Measurements from ENCODE around the gene ANKDD1A. TPM values are rescaled to one million over a fixed set of nuclear protein-coding genes. Genes with fewer than 3 reads are reported as not detected.
A peak's percentile ranks its signal among the peaks of the same experiment; 100 is the strongest.

Gene ANKDD1A
- total RNA-seq, 1 donor from 2014 or later: 3.8 TPM

DNA sequence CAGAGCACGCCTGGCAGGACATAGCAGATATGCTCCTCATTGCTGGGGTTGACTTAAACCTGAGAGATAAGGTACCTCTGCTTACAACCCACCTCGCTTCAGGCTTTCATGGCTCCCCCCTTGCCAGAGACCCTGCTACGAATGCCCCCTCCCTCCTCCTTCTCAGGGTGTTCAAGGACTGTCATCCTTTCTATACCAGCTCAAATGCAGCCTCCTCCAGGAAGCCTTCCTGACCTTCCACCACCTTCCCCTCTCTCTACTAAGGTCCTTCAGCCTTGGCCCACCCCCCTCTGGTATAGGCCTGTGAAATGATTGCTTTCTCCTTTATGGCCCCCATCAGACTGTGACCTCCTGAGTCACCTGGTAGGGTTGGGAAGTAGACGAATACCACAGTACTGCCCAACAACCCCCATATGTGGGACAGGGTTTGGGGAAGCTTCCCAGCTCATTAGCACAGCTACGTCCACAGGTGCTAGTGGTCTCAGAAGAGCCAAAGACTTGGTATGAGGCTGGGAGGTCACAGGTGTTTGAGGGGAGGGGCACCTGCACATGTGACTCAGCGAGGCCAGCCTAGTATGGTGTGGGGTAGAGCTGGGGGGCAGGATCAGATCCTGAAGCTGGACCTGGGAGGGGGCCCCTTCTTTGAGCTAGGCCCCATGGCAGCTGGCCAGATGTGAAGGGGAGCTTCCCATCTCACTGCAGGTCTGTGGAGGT lies 32.0 kb downstream of the ANKDD1A start:
- H3K4me3 Mint-ChIP-seq (ENCODE audit: unreplicated experiment): no peak overlapping the region
- H3K27ac Mint-ChIP-seq (ENCODE audit: unreplicated experiment): peak overlapping the region; percentile 4
- H3K36me3 Mint-ChIP-seq (ENCODE audit: low read depth): peaks cover 2% of the 10 kb centered on the region
- no peak for DNase-seq (ENCODE audit: low spot score)
- no peaks in the 10 kb centered on the region for H3K27me3 Mint-ChIP-seq (ENCODE audit: low read depth)
- no peaks in the 10 kb centered on the region for H3K9me3 Mint-ChIP-seq (ENCODE audit: low read depth)
- no peaks in the 10 kb centered on the region for H3K4me1 Mint-ChIP-seq (ENCODE audit: low read depth)
- no peak for TF ChIP-seq CTCF (IDR thresholded peaks at IDR 0.05)

- DNase-seq (ENCODE audit: low spot score): no peak
- H3K36me3 Mint-ChIP-seq (ENCODE audit: low read depth): peaks cover 2% of the 10 kb centered on the region
- H3K27me3 Mint-ChIP-seq (ENCODE audit: low read depth): no peaks in the 10 kb centered on the region
- H3K4me3 Mint-ChIP-seq (ENCODE audit: unreplicated experiment): no peak overlapping the region
- TF ChIP-seq CTCF (IDR thresholded peaks at IDR 0.05): no peak
- no peak overlapping the region for H3K27ac Mint-ChIP-seq (ENCODE audit: unreplicated experiment)
- H3K9me3 Mint-ChIP-seq (ENCODE audit: low read depth): no peaks in the 10 kb centered on the region
- H3K4me1 Mint-ChIP-seq (ENCODE audit: low read depth): no peaks in the 10 kb centered on the region
These were observed 33.3 kb downstream of the ANKDD1A start for GRCh38 chr15:64944961-64945360.

GRCh38 chr15:64947211-64947610 lies 35.5 kb downstream of the ANKDD1A start:
- Mint-ChIP-seq H3K4me3 (ENCODE audit: unreplicated experiment) (no peak overlapping the region), H3K27me3 (ENCODE audit: low read depth) (no peaks in the 10 kb centered on the region), H3K9me3 (ENCODE audit: low read depth) (no peaks in the 10 kb centered on the region), H3K4me1 (ENCODE audit: low read depth) (no peaks in the 10 kb centered on the region), H3K36me3 (ENCODE audit: low read depth) (peaks cover 2% of the 10 kb centered on the region), H3K27ac (ENCODE audit: unreplicated experiment) (no peak overlapping the region)
- DNase-seq (ENCODE audit: low spot score): no peak
- TF ChIP-seq CTCF (IDR thresholded peaks at IDR 0.05): no peak

DNA sequence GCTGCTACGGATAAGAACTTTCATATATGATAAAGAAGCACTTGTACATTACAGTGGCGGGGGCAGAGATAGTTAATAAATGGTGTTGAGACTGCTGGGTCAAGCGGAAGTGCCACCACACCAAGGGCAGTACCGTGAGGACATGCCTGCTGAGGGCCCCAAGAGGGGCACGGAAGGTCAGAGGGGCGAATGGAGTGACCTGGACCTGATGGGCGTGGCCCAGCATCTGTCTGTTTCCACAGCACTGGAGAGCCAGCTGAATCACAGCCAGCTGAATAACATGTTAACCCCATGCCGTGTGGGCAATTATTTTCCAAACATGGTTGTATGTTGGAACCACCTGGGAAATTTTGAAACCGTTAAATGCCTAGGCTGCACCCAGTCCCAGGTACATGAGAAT lies 37.2 kb downstream of the ANKDD1A start:
- no peak overlapping the region for H3K27ac Mint-ChIP-seq (ENCODE audit: unreplicated experiment)

More for the DNA sequence above, 37.2 kb downstream of the ANKDD1A start:
- Mint-ChIP-seq H3K27me3 (ENCODE audit: low read depth) (no peaks in the 10 kb centered on the region), H3K4me3 (ENCODE audit: unreplicated experiment) (no peak overlapping the region), H3K36me3 (ENCODE audit: low read depth) (peaks cover 2% of the 10 kb centered on the region), H3K4me1 (ENCODE audit: low read depth) (no peaks in the 10 kb centered on the region), H3K9me3 (ENCODE audit: low read depth) (peaks cover 5% of the 10 kb centered on the region)
- no peak for TF ChIP-seq CTCF (IDR thresholded peaks at IDR 0.05)
- no peak for DNase-seq (ENCODE audit: low spot score)

Data from chondrocyte (in vitro differentiated cells).